GM19351 (cell line): ENCODE results near the gene KRTAP21-1.
"Not testable (repeated sequence)": the region's sequence is repeated elsewhere in the genome, so short reads cannot be mapped to it uniquely, and the experiment has no call there.

Experiments
- ATAC-seq: cut with Tn5 transposase; IDR thresholded peaks from one replicate; pipeline ENCODE4 v1.9.1; 2021; ENCODE audit warnings: mild to moderate bottlenecking, moderate library complexity; ENCODE audit not compliant: unreplicated experiment

KRTAP21-1 gene

DNA sequence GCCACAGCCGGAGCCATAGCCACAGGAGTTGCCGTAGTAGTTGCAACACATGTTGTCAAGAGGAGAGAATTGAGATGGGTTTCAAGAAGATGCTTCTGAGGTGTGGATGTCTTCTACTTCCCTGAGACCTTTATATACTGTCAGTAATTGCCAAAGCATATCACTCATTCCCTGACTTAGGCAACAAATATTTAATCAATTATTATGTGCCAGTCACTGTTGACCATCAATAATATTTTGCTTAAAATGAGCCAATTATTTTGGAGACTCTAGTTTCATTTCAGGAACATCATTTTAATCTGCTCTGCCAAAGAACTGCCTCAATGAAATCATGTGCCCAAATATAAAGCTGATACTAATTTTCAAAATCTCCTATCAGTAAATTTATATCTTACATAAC lies at the start of gene KRTAP21-1:
KRTAP21-1 (minus strand) TSS at position 101 of the 400 bp plus-strand sequence; CDS start at position 51, 50 bp downstream.
- ATAC-seq: not testable (repeated sequence)

DNA sequence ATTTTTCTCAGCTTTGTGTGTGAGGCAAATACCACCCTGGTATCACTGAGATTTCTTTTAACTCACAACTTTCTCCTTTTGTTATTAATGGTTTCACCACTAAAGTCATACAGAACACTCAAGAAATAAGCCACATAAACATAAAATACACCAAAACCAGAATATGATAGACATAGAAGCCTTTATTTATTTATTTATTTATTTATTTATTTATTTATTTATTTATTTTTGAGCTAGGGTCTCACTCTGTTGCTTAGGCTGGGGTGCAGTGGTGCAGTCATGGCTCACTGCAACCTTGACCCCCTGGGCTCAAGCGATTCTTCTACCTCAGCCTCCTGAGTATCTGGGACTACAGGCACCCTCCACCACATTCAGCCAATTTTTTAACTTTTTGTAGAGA lies 45.4 kb upstream of the KRTAP21-1 start:
- no peak for ATAC-seq

DNA sequence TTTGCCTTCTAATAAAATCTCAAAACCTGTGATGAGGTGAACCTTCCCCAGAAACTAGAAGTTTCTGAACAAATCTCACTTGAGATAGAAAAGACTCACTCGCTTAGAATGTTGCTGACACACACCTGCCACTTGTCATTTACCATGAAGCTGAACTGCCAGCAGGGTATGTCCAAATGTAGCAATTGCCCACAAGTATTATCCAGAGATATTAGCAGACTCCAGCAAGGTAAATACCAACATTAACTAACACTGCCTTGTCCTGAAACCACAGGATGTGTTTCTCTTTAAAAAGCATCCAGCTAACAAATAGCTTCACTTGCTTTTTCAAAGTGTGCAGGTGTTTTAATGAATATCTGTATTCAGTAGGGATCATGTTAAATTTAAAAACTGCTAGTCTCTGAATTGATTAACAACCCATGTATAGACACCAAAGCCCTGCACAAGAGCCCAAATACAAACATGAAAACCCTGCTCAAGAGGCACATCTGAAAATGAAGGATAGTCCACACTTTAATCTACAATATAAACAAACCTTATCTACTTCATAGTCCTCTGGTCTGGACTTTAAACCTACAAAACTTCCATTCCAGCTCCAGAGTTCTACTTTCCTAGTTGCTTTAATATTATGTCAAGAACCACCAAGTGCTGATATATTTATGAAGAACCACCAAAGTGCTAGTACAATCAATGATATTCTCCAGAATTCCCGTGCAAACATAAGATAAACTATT lies 38.5 kb upstream of the KRTAP21-1 start:
- no peak for ATAC-seq

DNA sequence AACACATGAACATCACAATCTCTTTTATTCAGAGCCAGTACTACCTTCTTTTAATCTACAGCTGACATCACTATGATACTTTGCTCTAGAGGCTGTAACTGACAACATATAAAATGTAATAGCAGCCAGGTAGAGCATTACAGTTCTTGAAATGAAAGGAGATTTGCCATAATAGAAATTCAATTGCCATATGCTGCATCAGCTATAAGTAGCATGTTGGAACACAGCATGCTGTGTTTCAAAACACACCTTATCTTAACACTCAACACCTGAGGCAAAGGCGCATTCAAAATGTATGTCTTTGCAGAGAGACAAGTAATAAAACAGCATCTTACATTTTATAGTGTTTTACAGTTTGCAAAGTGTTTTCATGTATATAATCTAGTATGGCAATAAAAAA lies 24.0 kb upstream of the KRTAP21-1 start:
- ATAC-seq: no peak

DNA sequence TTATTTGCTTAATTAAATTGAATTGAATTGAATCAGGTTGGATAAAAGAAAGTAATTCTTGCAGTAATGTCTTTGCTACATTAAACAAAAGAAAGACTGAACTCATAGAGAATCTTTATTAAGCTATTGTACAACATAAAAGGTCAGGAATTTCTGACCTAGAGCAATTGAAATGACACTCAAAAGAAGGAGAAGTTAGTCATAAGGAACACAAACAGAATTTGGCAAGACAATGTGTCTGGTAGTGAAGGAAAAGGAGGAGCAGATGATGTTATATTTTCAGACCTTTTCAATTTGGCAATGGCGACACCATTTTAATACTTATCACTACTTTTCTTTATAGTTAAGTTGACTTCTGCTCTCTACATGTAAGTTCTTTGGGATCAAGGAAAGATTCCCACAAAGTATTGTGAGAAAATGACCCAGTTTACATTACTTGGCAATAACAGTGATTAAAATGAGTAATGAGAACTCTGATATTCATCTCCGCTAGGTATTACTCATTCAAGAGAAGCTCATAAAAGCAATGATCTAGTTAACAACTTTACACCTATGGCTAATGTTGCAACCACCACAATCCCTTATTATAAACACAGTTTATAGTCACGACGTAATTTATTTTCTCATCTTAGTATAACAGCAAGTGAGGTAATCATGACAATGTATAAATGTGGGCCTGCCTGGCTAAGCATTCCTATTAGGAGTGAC lies 14.7 kb upstream of the KRTAP21-1 start:
- ATAC-seq: no peak

DNA sequence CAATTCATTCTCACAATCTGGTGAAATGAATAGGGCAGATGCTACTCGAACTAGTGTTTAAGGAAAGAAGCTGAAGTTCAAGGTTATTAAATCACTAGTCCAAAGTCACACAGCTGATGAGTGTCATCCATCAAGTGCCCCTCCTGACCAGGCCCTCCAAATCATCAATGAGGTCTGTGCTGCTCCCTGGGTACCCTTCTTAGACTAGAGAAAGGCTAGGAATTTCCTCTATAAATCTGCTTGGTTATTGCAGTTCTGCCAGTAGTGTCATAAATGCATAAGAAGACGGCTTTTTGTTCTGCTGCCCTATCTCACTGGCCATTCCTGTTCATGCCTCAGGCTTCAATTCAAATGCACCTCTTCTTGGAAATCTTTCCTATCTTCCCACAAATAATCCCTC lies 5.5 kb upstream of the KRTAP21-1 start:
- ATAC-seq: no peak

DNA sequence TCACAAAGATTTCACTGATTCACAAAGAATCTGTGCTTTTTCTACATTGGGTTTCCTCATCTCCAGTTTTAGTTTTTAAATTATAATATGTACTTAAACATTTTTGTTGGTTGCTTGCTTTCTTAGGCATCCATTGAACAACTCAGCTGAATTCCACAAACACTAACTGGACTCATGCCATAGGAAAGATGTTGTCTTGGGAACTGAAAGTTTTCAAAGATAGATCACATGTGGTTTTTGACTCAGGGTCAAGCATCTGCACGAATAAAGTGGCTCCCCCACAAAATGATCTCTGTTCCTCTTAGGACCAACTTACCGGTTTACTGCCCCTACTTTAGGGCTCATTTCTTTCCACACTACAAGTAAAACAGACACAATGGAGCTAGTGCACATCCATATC lies 3.1 kb upstream of the KRTAP21-1 start:
- no peak for ATAC-seq

DNA sequence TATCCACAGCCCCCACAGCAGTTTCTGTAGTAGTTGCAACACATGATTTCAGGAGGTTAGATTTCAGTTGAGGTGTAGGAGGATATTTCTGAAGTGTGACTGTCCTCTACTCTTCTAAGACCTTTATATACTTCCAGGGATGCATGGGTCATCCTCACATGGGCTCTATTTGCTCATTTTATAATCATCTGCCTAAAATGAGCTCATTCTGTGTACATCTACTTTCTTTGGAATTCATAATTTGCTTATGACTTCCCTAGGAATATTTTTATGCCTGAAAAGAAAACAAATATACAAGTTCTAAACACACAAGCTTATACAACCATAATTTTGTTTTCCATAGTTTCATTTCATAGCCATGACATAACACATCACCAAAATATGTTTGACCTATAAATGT lies 8.1 kb downstream of the KRTAP21-1 start, which contains the start of gene KRTAP21-2:
KRTAP21-2 (minus strand) TSS at position 101 of the 400 bp plus-strand sequence; CDS start at position 44, 57 bp downstream.
- no peak for ATAC-seq

DNA sequence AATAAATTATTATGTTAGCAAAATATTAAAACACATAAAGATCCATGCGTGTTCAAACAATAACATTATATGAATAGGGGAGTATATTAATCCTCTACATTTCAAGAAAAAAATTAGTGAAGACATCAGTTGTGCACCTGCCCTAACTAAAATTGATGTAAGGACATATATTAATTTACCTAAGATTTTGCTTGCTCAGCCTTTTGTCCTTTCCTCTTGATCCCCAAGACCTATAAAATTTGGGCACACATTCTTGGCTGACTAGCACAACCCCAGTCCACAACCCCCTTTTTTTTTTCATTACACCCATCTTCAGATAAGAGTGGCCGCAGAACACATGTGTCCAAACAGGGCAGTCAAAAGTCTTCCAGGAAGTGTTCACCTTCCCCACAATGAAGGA lies 14.8 kb downstream of the KRTAP21-1 start:
- no peak for ATAC-seq

DNA sequence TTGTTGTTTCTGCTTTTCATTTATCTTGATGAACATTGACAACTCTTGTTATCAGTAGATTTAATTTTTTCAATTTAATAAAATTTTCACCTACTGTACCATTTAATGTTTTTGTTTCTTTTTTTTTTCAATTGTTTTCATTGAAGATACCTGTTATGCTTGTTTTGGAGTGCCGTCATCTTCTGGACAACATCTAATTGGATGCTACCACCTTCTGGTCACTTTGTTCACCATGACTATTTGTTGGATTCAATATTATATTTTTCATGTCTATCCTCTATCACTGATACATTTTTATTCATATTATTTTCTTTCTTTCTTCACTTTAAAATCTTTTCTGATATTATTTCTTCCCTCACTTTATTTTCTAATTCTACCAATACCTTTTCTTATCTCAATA lies 22.2 kb downstream of the KRTAP21-1 start:
- ATAC-seq: no peak

DNA sequence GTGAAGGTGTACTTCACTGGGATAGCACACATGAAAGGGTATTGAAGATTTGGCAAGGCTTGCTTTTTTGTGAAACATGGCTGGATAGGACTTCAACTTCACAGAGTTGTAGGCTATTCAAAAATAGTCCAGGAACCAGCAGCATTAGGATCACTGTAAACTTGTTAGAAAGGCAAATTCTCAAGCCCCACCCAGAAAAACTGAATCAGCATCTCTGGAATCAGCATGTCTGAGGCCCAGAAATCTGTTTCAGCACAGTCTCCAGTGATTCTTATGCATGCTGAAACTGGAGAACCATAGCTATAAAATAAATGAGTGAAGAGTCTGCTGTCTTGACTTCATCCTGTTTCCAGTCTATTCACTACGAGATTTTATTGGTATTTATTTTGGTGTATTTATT lies 28.5 kb downstream of the KRTAP21-1 start:
- ATAC-seq: no peak

DNA sequence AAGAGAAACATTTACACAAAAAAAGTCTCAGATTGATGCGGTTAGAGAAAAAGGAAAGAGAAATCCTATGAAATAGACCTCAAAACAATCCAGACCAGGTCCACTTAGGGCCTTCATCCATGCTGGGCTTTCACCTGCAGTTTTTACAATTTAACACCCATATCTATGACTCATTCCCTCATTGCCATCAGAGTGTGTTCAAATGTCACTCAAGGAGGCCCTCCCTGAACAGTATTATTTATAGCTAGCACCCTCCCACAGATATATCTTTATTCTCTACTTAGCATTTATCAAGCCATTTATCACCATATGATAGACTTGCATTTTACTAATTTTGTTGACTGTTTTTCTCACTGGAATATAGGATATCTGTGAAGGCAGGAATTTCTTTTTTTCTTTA lies 35.8 kb downstream of the KRTAP21-1 start:
- ATAC-seq: no peak

DNA sequence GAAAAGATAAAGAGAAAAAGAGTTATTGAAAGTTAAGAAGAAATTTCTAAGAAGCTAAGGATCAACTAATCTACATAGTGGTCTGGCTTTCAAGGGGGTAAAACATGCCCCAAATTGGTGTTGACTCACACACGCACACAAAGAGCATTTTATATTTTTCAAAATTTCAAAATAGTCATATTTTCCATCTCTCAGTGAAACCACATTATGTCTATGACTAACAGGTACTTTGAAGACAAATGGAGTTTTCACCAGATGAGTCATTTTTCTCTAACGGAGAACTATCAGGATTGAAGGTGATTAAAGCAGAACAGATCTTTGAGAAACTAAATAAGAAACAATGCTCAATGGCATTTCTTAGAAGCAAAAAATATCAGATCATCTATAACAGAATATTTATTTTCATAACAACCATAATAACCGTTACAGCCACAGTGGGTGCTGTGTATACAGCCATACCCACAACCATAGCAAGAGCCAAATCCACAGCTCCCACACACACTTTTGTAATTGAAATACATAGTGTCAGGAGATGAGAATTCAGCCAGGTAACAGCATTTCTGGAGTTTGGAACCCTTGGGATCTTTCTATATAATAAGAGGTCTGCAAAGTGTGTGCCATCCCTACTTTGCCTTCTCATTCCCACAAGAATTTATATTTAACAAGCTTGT lies 36.9 kb downstream of the KRTAP21-1 start, which contains the start of gene KRTAP21-3:
KRTAP21-3 (minus strand) TSS at position 539 of the 671 bp plus-strand sequence; CDS start at position 521, 18 bp downstream.
- ATAC-seq: peak; percentile 88

DNA sequence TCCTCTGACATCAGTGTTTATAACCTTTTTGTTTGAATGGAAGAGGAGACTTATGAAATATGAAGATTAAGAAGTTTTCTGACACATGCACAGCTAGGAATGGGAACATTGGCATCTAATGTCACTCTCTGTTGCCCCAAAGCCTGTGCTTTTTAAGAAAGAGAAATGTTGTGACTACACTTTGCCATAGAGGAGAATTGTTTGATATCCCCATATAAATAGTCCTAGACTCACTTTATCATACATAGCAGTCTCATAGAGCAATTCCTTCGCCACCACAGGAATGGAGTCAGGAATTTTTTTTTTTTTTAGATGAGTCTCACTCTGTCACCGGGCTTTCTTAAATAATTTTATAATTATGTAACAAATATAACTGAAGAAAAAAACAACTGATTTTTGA lies 38.1 kb downstream of the KRTAP21-1 start:
- ATAC-seq: no peak

DNA sequence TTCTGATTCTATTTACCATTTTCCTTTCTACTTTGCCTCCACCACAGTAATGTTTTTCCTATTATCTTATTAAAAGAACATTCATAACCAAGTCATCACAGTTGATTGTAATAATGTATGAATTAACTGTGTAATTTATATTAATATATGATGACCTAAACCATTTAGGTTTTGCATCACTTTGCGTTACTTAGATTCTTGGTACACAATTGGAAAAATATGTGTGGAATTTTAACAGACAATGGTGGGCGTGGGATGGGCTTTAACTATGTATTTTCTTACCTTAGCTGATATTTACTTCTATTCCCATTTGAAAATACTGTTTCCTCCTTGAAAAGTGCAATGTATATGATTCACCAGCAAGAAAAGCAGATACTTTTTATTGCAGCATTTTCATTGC lies 40.3 kb downstream of the KRTAP21-1 start:
- no peak for ATAC-seq

DNA sequence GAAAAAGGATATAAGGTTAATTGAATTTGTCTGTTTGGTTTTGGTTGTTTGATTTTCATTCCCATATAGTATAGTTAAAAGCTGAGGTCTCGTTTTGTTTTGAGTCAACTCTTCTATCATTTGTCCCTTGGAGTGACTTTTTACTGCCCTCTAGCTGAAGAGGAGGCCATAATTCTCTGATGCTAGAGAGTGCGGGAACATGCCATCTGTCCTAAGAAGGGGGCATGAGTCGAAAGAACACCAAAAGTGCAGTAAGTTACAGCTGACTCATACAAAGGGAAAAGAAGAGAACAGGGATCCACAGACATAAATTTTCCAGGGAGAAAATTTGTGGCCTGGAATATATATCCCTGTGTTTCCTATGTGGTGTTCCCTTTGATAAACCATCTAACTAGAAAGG lies 40.8 kb downstream of the KRTAP21-1 start:
- no peak for ATAC-seq

DNA sequence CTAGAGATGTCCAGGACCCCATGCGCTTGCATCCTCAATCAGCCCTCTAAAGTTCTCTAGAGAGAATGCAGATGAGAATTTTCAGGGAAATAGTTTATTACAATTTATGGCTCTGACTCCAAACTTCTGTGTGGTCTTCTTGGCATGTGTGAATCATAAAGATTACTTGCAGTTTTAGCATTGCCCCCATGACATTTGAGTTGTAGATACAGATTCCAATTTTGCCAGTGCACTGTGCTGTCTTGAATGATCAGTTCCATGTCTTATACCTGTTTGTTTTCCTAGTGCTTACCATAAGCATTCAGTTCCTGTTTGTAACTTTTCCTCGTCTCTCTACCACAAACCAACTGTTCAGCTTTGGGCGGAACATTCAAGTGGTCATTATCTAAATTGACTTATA lies 41.5 kb downstream of the KRTAP21-1 start:
- no peak for ATAC-seq

DNA sequence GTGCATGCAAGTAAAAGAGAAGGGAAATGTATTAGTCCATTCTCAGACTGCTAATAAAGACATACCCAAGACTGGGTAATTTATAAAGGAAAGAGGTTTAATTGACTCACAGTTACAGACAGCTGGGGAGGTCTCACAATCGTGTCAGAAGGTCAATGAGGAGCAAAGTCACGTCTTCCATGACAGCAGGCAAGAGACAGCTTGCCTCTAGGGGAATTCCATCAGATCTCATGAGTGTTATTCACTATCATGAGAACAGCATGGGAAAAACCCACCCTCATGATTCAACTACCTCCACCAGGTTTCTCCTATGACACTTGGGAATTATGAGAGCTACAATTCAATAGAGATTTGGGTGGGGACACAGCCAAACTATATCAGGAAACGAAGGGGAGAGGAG lies 44.7 kb downstream of the KRTAP21-1 start:
- no peak for ATAC-seq

DNA sequence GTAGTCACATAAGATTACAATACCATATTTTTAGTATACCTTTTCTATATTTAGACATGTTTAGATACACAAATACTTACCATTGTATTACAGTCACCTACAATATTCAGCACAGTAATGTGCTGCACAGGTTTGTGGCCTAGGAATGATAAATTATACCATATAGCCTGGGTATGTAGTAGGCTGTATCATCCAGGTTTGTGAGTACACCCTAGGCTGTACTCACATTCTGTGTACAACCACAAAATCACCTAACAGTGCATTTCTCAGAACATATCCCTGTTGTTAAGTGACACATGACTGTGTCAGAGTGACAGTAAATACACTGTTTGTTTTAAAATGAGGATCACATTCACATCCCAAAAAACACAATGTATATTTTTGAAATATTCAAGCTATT lies 47.8 kb downstream of the KRTAP21-1 start:
- ATAC-seq: no peak
